HepG2 (cell line): ENCODE measurements around the gene LDLRAD4. TPM values are rescaled to one million over a fixed set of nuclear protein-coding genes. Genes with fewer than 3 reads are reported as not detected.

Experiments used
- ARID5B ChIP-seq: IDR thresholded peaks from 2 replicates; pipeline ENCODE4 v1.4.0; 2020; ENCODE audit warnings: mild to moderate bottlenecking, missing genetic modification reagents
- ATF6 ChIP-seq: sonication (generic); formaldehyde crosslinking; conservative IDR thresholded peaks from 2 replicates; pipeline ENCODE4 v1.4.0; 2020; ENCODE audit warnings: missing genetic modification reagents
- KDM1A ChIP-seq: IDR thresholded peaks from 2 replicates; pipeline ENCODE4 v1.6.1; 2016; ENCODE audit warnings: missing compliant biosample characterization
- MTF2 ChIP-seq: sonication (generic); formaldehyde crosslinking; IDR thresholded peaks from 2 replicates; pipeline ENCODE4 v1.5.0; 2020; ENCODE audit warnings: missing genetic modification reagents, borderline replicate concordance
- NRL ChIP-seq: sonication (generic); formaldehyde crosslinking; IDR thresholded peaks from 2 replicates; pipeline ENCODE4 v1.5.0; 2020; ENCODE audit warnings: missing genetic modification reagents, mild to moderate bottlenecking, moderate library complexity, borderline replicate concordance
- PLRG1 ChIP-seq: fragments of 450-650 bp; conservative IDR thresholded peaks from 2 replicates; pipeline ENCODE4 v1.6.1; 2016
- POLR2AphosphoS2 ChIP-seq: IDR thresholded peaks from 2 replicates; pipeline ENCODE4 v1.6.1; 2011; ENCODE audit warnings: low read depth, low read length, improper control_type of control experiment
- POLR2G ChIP-seq: fragments of 200-400 bp; formaldehyde crosslinking; IDR thresholded peaks from 2 replicates; pipeline ENCODE4 v1.6.1; 2018; ENCODE audit warnings: mild to moderate bottlenecking, low read depth, low read length, moderate library complexity
- RARG ChIP-seq: sonication (generic); formaldehyde crosslinking; IDR thresholded peaks from 2 replicates; pipeline ENCODE4 v1.4.0; 2020; ENCODE audit warnings: low read depth, mild to moderate bottlenecking, missing genetic modification reagents
- SYNCRIP ChIP-seq: fragments of 200-400 bp; formaldehyde crosslinking; IDR thresholded peaks from 2 replicates; pipeline ENCODE4 v1.6.1; 2018; ENCODE audit warnings: mild to moderate bottlenecking, low read depth, low read length; ENCODE audit not compliant: insufficient read depth
- TBX2 ChIP-seq: sonication (generic); formaldehyde crosslinking; IDR thresholded peaks from 2 replicates; pipeline ENCODE4 v1.5.0; 2020; ENCODE audit warnings: missing genetic modification reagents, mild to moderate bottlenecking, borderline replicate concordance
- USF2 ChIP-seq, 2 experiments: sonication (generic) in 1 of 2; formaldehyde crosslinking in 1 of 2; IDR thresholded peaks; 2 replicates each; pipeline versions ENCODE4 v1.5.1 to v1.6.1; 2011 to 2020; ENCODE audit warnings: borderline replicate concordance in 1 of 2, low read depth in 1 of 2, low read length in 1 of 2, mild to moderate bottlenecking in 1 of 2, missing genetic modification reagents in 1 of 2, moderate library complexity in 1 of 2
- ZC3H4 ChIP-seq: sonication (generic); formaldehyde crosslinking; IDR thresholded peaks from 2 replicates; pipeline ENCODE4 v1.4.0; 2020; ENCODE audit warnings: missing genetic modification reagents, borderline replicate concordance
- ZFP36 ChIP-seq: fragments of 150-350 bp; IDR thresholded peaks from 2 replicates; pipeline ENCODE4 v1.6.1; 2018; ENCODE audit warnings: borderline replicate concordance, low read length, low read depth; ENCODE audit not compliant: partially characterized antibody
- ZFX ChIP-seq: sonication (generic); formaldehyde crosslinking; IDR thresholded peaks from 2 replicates; pipeline ENCODE4 v1.4.0; 2020; ENCODE audit warnings: mild to moderate bottlenecking, low read depth, missing genetic modification reagents, moderate library complexity
- ZKSCAN8 ChIP-seq: IDR thresholded peaks from 2 replicates; pipeline ENCODE4 v1.6.1; 2016; ENCODE audit warnings: borderline replicate concordance, missing genetic modification reagents, missing compliant biosample characterization
- ZNF160 ChIP-seq: sonication (generic); formaldehyde crosslinking; IDR thresholded peaks from 2 replicates; pipeline ENCODE4 v1.8.0; 2022; ENCODE audit warnings: mild to moderate bottlenecking, inconsistent platforms, missing genetic modification reagents
- ZNF224 ChIP-seq: sonication (generic); formaldehyde crosslinking; IDR thresholded peaks from 2 replicates; pipeline ENCODE4 v1.5.0; 2020; ENCODE audit warnings: mild to moderate bottlenecking, missing genetic modification reagents
- ZNF329 ChIP-seq: sonication (generic); formaldehyde crosslinking; IDR thresholded peaks from 2 replicates; pipeline ENCODE4 v1.9.0; 2021; ENCODE audit warnings: low read depth, mild to moderate bottlenecking, missing genetic modification reagents
- ZNF333 ChIP-seq: sonication (generic); formaldehyde crosslinking; IDR thresholded peaks from 2 replicates; pipeline ENCODE4 v1.4.0; 2020; ENCODE audit warnings: mild to moderate bottlenecking, missing genetic modification reagents, borderline replicate concordance
- ZNF451 ChIP-seq: sonication (generic); formaldehyde crosslinking; IDR thresholded peaks from 2 replicates; pipeline ENCODE4 v1.5.0; 2020; ENCODE audit warnings: mild to moderate bottlenecking, missing genetic modification reagents
- ZNF781 ChIP-seq: sonication (generic); formaldehyde crosslinking; IDR thresholded peaks from 2 replicates; pipeline ENCODE4 v1.5.1; 2020; ENCODE audit warnings: borderline replicate concordance, mild to moderate bottlenecking, missing genetic modification reagents; ENCODE audit errors: not compliant biosample characterization
- ZNF850 ChIP-seq: sonication (generic); formaldehyde crosslinking; conservative IDR thresholded peaks from 2 replicates; pipeline ENCODE4 v1.9.0; 2021; ENCODE audit warnings: mild to moderate bottlenecking, missing genetic modification reagents
- polyA plus RNA-seq, 8 experiments: library from polyadenylated mRNA; depleted of rRNA in 3 of 8; stranded (reverse) in 7 of 8; unstranded in 1 of 8; fragments of >200 nt; fragmentation: Illumina TruSeq in 4 of 8; extraction: Trizol in 4 of 8; gene quantifications; 2 replicates each; pipeline versions ENCODE4 v1.2.1 to v1.2.3, GENCODE V29; 2011 to 2016; ENCODE audit warnings: low read depth in 4 of 8, missing spikeins in 1 of 8, mixed read lengths in 1 of 8; ENCODE audit not compliant: insufficient read depth in 1 of 8
- total RNA-seq, 5 experiments: library from RNA; depleted of rRNA; stranded (reverse); fragments of >200 nt; fragmentation: Illumina TruSeq; extraction: Trizol; gene quantifications; 2 replicates each; pipeline ENCODE4 v1.2.3, GENCODE V29; 2016; ENCODE audit warnings: low read depth in 1 of 5

Gene LDLRAD4
- total and polyA plus RNA-seq, 2 of the 13 experiments (the other 11 are each of a cell fraction or from before 2014, with no cell fraction given) = 13.6 to 20.9 TPM

GRCh38 chr18:13338318-13338717 lies 119.8 kb downstream of the LDLRAD4 start (continued):
- TF ChIP-seq ZFP36 = no peak
- peak; percentile 83 for TF ChIP-seq ARID5B (CRISPR knock-in tag)
- no peak for TF ChIP-seq RARG (CRISPR knock-in tag)
- no peak for TF ChIP-seq ZNF160 (CRISPR knock-in tag)
- no peak for TF ChIP-seq ZNF451 (CRISPR knock-in tag)
- TF ChIP-seq ZNF333 (CRISPR knock-in tag) = no peak
- peak; percentile 55; the same call in 1 of the 2 replicates for TF ChIP-seq TBX2 (CRISPR knock-in tag)
- no peak for TF ChIP-seq ATF6 (CRISPR knock-in tag)
- TF ChIP-seq POLR2G = no peak
- no peak for TF ChIP-seq PLRG1
- TF ChIP-seq ZC3H4 (CRISPR knock-in tag) = no peak
- no peak for TF ChIP-seq ZNF781 (CRISPR knock-in tag)
- no peak for TF ChIP-seq ZNF850 (CRISPR knock-in tag)
- no peak for TF ChIP-seq SYNCRIP
- TF ChIP-seq MTF2 = no peak
- TF ChIP-seq KDM1A = no peak
- no peak for TF ChIP-seq ZNF224 (CRISPR knock-in tag)
- no peak for TF ChIP-seq NRL (CRISPR knock-in tag)
- no peak for TF ChIP-seq POLR2AphosphoS2
- no peak for TF ChIP-seq USF2 (IDR thresholded peaks at IDR 0.05; ENCODE audit: low read depth, low read length)
- no peak for TF ChIP-seq USF2 (CRISPR knock-in tag; IDR thresholded peaks at IDR 0.05; ENCODE audit: borderline replicate concordance)
- peak; percentile 70; the same call in 1 of the 2 replicates for TF ChIP-seq ZKSCAN8
- TF ChIP-seq ZNF329 (CRISPR knock-in tag) = no peak
- TF ChIP-seq ZFX (CRISPR knock-in tag) = no peak
